GM19193 (cell line): ENCODE results near the gene PDE6D.
A peak's percentile ranks its signal among the peaks of the same experiment; 100 is the strongest.

Source experiments
- POLR2A ChIP-seq: IDR thresholded peaks from 4 replicates; pipeline ENCODE4 v1.6.1; 2011; ENCODE audit not compliant: insufficient read depth, insufficient read length; ENCODE audit errors: extremely low read depth

Gene PDE6D

DNA sequence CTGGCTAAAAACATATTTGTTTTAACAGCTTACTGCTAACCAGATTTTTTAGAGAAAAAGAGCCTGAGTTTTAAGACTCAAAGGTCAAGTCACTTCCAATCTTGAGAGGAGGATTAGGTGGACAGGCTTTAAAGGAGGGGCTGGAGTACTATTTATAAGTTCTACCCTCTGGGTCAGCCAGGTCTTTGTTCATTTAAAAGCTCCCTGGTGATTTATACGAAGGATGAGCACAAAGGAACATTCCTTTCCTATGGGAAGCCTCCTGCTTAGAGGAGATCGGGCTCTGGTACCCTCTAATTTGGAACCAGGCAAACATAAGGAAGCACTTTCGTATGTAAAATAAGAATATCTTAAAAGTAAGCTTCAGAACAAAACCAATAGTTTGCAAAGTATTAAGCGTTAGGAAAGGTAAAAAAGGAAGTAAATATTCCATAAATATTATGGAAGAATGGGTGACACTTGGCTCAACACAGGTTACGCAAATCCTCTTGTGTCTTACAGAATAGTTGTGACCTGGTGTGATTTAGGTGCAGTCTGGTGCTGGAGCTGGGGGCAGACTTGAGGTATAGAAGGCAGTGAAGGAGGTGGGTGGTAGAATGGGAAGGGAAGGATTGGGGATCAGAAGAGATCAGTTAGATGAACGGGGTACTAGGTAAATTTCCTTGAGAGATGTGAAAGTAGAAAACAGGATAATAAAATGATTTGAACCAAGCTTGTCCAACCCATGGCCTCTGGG lies 35.6 kb downstream of the PDE6D start:
- no peak for TF ChIP-seq POLR2A

DNA sequence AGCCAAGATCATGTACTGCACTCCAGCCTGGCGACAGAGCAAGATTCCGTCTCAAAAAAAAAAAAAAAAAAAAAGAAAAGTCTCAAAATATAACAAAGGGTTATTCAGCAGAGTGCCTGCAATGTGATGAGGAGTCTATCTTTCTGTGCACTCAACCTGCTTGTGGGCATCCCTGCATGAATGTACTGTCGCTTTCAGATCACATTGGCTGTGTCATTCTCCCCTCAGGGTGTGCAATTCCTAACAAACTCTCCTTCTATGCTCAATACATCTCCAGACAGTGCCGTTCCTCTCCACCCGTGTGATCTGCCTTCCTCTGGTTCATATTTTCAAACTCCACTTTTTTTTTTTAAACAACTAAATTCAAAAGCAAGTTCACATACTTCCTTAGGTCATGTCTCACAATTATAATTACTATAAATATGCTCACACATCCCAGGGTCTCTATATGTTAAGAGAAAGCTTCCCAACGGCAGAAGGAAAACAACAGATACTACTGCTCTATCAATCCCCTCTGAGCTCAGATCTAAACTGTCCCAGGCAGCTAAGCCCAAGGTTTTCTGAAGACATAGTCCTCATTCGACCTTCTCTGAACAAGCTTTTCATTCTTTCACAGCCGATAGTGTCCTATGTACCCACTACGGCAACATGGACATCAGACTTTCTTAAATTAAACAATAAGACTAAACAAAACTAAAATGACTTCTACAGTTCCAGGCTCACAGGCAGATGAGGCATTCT lies 37.5 kb downstream of the PDE6D start:
- TF ChIP-seq POLR2A: no peak

DNA sequence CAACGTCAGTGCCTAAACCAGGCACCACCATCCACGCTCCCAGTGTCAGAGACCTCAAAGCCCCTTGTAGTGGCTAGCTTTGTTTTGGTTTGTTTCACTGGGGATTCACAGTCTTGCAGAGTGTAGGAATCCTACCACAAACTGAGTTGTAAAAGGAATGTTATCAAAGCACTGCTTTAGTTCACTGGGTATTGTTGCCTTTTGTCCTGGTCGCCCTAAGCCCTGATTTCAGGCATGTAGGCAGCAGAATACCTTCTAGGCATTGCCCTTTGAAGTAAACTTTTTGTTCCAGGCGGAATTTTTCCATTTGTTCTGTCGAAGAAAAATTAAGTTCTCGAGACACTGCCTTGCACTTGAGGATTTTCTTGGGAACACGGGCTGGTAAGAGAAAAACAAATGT lies 43.3 kb downstream of the PDE6D start:
- no peak for TF ChIP-seq POLR2A

DNA sequence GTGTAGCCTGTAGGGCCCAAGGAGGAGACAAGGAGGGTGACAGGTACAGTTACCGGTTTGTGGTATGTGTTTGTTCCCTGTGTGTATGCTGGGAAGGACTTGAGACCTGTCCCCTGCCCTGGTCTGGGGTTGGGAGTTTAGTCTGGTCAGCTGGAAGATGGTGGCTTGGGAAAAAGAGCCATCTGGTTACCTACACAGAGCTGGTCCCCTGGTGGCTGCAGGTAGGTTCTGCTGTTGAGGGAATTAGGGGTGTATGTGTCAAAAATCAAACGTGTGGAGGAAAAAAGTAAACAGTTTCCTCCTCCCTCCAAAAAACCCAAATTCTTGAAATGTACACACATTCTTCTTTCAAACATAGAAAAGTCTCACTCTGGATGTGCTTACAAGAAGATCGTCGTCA lies 48.5 kb downstream of the PDE6D start:
- TF ChIP-seq POLR2A: no peak

DNA sequence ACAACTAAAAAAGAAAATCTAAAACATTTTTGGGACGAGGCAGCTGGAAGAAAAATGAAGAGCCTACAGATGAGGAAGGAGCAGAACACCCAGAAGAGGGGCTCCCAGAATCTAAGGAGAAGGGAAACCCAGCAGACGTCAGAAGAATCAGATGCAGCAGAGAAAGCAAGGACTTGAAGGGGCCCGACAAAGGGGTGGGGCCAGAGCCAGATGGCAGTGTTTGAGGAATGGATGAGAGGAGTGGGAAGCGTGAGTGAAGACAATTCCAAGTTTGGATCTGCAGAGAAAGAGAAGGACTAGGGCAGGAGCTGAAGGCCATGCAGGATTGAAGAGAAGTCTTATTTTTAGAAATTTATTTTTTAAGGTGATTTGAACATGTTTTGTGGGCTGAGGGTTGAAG lies 53.5 kb downstream of the PDE6D start:
- no peak for TF ChIP-seq POLR2A

DNA sequence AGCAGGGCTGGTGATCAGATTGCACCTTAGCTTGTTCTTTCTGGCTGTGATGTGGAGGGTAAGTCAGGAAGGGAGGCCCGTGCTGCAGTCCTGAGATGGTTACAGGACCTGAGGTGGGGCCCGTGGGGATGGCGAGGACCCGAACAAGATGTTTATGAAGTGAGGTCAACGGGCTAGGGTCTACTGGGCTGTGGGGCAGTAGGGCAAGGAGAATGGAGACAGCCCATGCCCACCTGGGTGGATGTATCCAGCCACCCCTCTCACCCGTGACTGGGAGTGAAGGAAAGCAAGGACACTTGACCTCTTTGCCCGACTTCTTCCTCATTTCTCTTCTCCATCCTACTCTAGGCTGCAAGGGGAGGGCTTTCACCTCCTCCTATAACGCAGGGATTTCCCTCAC lies 54.8 kb downstream of the PDE6D start:
- no peak for TF ChIP-seq POLR2A

DNA sequence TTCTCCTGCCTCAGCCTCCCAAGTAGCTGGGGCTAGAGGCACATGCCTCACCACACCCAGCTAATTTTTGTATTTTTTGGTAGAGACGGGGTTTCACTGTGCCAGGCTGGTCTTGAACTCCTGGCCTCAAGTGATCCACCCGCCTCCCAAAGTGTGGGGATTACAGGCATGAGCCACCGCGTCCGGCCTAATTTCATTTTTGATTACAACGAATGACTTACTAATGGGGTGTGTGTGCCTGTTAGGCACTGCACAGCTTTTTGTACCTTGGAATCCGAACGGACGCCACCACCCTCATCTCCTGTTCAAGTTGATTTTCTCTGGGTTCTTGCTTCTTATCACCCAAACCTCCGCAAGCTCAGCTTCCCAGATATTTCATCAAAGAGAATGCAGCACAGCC lies 55.6 kb downstream of the PDE6D start:
- TF ChIP-seq POLR2A: no peak

DNA sequence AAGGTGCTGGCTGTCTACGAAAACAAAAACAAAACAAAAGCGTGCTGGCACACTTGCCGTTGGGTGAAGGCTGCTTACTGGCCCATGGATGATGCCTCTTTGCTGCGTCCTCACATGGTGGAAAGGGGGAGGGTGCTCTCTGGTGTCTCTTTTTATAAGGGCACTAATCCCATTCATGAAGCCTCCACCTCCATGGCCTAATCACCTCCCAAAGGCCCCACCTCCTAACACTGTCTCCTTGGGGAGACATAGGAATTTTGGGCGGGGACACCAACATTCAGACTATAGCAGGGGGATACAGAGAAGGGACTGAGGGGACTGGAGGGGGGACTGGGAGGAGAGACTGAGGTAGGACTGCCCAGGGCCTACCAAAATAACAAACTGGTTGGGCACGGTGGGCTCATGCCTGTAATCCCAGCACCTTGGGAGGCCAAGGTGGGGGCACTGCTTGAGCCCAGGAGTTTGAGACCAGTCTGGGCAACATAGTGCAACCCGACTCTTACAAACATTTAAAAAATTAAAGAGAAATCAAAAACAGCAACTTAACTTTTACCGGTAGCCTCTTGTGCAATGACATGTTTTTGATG lies 58.3 kb downstream of the PDE6D start:
- no peak for TF ChIP-seq POLR2A

DNA sequence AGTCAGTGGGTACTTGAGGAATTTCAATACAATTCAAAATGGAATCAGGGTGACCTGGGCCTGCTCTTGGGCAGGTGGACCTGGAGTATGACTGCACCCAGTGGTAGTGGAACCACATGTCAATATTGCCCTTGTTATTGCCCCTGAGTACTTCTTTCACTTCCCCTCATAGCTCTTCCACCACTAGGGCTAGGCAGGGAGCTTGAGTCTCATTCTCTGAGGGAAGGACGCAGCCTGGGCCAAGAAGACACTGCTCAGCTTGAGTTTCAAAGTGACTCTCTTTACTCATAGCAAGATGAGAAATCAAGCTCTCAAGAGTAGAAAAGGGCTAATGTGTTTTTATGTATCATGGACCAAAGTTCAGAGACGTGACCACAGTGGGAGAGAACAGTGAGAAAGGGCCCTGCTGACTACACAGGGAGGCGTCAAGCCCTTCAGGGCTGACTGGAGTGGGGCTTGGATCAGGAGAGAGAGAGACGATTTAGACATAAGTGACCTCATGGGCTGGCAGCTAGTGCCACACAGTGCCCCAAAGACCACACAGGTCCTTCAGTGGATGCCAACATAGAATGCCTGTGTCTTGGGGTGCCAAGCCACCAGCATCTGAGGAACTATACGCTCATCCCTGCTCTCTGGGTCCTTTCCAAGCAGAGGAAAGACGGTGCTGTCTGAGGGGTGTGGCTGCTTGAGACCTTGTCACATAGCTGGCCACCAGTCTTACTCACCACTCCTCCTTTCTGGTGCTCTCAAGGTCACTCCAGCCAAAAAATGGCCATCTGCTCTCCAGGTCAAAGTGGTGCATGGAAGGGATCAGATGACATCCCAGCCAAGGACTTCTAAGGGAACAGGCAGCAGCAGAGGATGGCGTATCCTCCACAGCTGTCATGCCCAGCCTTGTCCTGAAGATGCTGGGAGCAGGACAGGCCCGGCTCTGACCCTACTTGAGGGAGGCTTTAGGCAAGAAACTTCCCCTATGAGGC lies 59.8 kb downstream of the PDE6D start:
- no peak for TF ChIP-seq POLR2A

DNA sequence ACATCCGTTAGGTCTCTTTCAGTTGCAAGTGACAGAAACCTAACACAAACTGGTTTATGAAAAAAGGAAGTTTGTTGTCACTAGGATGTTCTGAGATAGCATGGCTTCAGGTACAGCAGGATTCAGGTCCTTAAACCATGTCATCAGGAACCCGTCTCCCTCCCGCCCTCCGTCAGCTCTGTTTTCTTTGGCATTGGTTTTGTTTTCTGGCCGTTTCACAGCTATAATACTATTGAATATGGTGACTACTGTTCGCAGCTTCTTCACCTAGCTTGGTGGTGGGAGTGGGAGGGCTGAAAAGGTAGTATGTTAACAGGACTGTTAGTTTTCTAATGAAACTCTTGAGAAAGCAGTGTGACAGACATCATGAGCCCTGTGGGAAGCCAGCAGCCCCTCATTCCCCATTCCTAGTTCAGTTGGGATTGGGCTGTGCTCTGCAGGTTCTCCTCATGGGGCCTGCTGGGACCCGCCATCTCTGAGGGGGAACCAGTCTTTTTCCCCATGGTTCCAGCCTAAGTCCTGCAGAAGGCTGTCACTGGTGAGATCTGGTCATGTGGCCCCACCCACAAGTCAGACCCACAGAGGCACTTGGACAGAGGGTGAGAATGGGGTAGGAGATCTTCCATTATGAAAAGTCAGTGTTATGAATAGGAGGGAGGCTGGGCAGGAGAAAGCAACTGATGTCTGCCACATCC lies 60.6 kb downstream of the PDE6D start:
- no peak for TF ChIP-seq POLR2A

DNA sequence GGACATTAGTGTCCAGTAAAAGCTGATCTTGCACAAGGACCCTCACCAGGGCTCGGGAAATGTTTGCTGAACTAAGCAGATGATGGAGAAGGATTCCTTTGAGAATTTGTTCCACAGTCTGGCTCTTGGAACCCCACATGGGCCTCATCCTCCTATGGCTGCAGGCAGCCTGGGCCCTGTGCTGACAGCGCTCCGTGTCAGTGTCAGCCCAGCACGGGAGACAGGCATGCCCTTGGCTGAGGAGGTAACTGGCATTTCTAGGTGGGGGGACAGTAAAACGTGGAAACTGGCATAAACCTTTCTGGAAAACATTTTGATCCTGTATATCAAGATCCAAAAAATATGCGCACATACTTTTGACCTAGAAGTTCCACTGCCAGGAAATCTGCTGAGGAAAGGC lies 62.3 kb downstream of the PDE6D start:
- no peak for TF ChIP-seq POLR2A

DNA sequence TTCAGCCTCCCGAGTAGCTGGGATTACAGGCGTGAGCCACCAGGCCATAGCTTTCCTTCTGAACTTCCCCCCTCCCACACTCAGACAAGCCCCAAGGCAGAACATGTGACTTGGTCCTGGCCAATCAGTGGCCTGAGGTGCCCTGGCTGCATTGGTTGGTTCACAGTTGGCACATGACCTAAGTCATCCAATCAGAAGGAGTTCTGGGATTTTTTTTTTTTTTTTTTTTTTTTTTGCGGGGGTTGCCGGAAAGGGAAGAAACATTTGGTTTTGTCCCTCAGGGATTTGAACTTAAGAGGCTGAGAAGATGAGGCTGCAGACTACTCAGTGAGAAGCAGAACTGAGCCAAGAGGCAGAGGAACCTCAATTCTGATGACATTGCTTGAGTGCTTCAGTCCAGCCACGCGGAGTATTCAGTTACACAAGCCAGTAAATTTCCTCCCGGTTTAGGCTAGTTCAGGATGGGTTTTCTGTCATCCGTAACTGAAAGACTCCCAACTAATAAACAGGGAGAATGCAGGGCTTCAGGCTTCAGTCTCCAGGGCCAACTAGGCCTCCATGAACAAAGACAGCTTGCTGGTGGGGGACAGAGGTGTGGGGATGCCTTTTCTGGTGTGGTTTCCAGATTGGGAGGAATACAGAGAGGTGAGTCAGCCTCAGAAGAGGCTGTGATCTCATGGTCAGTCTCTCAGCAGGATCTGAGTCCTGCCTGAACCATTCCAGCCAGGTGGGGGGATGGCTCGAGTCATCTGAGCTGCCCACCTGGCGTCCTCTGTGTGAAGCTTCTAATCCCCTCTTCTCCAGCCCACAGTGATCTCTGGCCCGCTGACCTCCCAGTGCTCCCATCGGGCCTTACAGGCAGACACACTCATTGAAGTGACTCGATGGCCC lies 63.6 kb downstream of the PDE6D start:
- TF ChIP-seq POLR2A: peak; percentile 35

DNA sequence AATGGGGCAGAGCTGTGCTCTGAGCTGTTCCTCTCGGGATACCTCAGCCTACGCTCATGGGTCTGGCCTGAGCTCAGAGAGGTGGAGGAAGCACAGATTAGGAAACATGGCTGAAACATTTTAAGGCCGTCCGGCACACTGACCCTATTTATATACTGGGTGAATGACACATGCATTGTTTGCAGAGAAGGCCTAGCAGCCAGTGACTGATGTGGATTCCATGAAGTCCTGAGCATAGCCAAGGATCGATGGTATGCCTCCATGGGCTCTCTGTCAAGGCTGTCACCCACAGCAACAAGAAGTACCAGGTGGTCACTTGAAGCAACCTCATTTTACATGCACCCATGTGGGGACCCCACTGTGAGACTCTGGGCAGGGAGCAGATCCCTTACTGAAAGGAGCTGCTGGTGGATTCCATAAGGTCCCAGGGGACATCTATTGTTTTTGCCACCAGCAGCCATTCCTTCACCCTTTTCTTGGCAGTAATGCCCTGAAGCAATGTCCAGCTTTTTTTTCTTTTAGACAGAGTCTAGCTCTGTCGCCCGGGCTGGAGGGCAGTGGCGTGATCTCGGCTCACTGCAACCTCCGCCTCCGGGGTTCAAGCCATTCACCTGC lies 64.3 kb downstream of the PDE6D start:
- no peak for TF ChIP-seq POLR2A

DNA sequence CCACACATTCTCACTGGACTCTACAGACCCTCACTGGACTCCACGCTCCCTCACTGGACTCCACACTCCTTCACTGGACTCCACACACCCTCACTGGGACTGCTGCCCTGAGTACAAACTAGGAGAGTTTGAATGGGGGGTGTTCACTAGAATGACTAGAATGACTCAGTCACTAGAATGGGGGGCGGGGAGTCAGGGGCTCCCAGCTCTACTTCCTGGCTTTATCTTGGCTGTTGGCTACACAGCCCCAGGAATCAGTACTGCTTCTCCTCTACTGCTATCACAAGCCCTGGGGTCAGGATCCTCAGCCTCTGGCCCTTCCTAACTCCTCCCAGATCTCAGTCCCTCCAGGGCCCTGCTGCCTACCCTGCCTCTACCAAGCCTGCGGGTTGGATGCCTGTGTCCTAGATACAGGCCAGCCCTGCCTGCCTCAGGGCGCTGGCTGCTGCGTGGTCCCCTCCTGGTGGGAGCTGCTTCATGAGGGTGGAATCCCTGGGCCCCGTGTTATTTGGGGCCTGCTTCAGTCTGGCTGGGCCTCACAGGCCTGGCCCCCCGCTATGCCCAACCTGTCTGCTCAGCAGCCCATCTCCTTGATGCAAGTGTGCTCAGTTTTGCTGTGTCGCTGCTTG lies 65.0 kb downstream of the PDE6D start:
- TF ChIP-seq POLR2A: no peak
